Measurements from ENCODE around the gene SLC47A2.

Gene SLC47A2

DNA sequence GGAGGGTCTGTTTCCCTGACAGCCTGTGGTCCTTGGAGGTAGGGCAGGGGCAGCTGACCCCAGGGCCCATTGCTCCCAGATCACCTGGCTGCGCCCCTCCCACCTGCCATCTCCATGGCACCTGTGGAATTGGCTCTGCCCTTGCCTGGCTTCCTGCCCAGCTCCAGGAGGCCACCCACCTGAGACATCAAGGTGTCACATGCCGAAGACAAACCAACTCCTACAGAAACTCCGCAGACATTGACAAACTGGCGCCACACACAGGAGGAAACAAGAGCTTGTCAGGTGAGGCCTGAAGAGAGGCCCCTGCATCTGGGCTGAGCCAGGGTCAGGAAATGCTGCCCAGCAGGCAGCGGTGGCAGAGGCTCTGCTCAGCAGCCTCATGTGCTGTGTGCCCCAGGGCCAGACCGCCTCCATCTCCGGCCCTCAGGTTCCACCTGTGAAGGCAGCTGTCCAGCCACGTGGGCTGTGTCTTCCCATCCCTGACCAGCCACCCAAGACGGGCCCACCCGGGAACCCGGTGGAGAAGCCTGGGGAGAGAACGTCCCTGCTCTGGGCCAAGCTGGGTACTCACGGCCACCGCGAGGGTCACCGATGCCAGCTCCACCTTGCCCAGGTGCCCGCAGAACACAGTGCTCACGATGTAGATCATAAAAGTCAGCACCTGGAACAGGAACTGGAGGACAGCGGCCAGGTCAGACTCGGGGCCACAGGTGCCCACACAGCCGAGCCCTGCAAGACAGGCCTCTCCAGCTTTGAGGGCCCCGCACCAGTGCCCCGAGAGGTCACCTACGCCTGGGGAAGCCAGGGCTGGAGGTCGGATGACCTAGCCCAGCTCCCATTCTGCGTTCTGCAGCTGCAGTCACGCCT is 1.6 kb downstream of the SLC47A2 start:
- no peak for DNase-seq (ENCODE audit: low read depth)
- no peak overlapping the region for H3K4me3 ChIP-seq (ENCODE audit: low read depth, low read length)
- TF ChIP-seq, protein P1, sequence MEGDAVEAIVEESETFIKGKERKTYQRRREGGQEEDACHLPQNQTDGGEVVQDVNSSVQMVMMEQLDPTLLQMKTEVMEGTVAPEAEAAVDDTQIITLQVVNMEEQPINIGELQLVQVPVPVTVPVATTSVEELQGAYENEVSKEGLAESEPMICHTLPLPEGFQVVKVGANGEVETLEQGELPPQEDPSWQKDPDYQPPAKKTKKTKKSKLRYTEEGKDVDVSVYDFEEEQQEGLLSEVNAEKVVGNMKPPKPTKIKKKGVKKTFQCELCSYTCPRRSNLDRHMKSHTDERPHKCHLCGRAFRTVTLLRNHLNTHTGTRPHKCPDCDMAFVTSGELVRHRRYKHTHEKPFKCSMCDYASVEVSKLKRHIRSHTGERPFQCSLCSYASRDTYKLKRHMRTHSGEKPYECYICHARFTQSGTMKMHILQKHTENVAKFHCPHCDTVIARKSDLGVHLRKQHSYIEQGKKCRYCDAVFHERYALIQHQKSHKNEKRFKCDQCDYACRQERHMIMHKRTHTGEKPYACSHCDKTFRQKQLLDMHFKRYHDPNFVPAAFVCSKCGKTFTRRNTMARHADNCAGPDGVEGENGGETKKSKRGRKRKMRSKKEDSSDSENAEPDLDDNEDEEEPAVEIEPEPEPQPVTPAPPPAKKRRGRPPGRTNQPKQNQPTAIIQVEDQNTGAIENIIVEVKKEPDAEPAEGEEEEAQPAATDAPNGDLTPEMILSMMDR (IDR thresholded peaks at IDR 0.05; ENCODE audit: control insufficient read depth, extremely low read depth, insufficient read depth) = no peak

DNA sequence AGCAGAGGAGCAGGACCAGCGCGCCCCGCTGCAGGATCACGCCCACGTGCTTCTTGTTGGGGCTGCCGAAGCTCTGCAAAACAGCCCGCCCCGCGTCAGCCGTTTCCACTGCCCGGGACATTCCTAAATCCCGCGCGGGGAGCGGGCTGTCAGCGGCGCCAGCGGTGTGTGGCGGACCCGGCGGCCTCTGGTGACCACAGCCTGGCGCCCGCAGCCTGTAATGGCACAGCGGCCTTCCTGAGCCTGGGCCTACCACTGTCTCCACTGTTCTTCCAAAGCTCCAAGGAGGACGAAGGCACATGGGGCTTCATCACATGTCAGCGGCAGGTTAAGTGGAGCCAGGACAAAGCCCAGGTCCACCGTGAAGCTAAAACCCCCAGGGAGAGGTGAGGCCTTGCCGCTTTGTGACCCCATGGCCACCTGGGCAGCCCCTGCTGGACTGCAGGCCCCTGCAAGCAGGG is 2.5 kb downstream of the SLC47A2 start:
- TF ChIP-seq, protein P1 (IDR thresholded peaks at IDR 0.05; ENCODE audit: control insufficient read depth, extremely low read depth, insufficient read depth) = no peak
- no peak overlapping the region for H3K4me3 ChIP-seq (ENCODE audit: low read depth, low read length)
- DNase-seq (ENCODE audit: low read depth) = no peak

DNA sequence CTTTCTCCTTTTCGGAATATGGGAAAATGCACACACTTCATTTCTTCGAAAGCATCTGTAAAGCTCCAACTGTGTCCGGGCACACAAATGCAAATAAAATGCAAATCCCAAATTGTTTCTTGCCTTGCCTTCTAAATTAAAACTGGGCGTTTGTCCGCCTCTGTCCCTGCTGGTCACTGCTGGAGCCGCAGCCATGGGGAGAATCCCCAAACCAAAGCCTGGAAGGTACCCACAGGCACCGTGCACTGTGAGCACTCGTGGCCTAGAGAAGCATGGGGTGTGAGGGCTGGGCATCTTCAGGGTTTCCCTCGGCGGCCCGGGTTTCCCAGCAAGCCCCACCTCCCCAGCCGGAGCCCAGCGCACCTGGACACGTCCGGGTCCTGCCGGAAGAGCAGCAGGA is 2.9 kb downstream of the SLC47A2 start:
- no peak for DNase-seq (ENCODE audit: low read depth)
- H3K4me3 ChIP-seq (ENCODE audit: low read depth, low read length) = no peak overlapping the region
- TF ChIP-seq, protein P1 (IDR thresholded peaks at IDR 0.05; ENCODE audit: control insufficient read depth, extremely low read depth, insufficient read depth) = no peak

DNA sequence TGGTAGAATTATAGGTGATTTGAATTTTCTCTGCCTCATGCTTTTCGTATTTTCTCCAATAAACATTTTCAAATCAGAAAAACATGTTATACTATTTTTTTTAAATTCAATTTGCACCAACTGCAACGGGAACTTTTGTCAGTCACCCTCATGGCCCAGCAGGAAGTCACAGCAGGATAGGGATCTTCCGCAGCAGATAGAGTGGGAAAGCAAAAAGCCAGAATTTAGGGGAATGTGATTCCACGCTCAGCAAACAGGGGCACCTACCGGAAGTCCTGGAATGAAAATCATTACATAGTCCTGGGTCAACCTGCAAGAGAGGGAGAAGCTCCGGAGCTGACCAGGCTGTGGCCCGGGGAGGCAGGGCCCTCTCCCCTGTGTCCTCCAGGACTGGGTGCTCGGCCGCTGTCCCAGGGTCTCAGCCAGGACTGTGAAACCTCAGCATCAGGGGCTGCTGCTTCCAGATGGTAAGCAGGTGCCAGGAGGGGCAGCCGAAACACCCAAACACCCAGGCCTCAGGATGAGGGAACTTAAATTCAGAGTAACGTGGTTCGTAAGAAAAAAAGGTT is 3.9 kb downstream of the SLC47A2 start:
- no peak for DNase-seq (ENCODE audit: low read depth)
- H3K4me3 ChIP-seq (ENCODE audit: low read depth, low read length) = no peak overlapping the region
- TF ChIP-seq, protein P1 (IDR thresholded peaks at IDR 0.05; ENCODE audit: control insufficient read depth, extremely low read depth, insufficient read depth) = no peak

DNA sequence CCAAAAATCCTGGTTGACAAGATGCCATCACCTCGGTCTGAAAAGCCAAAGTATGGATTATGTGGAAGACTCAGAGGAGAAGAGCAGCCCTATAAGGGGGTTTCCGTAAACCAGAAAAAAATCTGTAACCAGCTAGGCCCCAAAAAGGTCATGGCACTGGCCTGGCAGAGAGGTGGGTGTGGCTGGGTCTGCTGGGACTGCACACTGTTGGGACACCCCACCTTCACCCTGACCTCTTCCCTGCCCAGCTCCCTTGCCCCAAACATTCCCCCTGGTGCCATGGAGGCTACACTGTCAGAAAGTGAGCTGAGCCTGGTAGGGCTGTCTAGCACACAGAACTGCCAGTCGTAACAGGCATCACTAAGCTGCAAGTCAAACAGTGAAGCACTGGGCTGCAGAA is 6.5 kb downstream of the SLC47A2 start:
- no peak overlapping the region for H3K4me3 ChIP-seq (ENCODE audit: low read depth, low read length)
- no peak for DNase-seq (ENCODE audit: low read depth)
- TF ChIP-seq, protein P1 (IDR thresholded peaks at IDR 0.05; ENCODE audit: control insufficient read depth, extremely low read depth, insufficient read depth) = no peak

DNA sequence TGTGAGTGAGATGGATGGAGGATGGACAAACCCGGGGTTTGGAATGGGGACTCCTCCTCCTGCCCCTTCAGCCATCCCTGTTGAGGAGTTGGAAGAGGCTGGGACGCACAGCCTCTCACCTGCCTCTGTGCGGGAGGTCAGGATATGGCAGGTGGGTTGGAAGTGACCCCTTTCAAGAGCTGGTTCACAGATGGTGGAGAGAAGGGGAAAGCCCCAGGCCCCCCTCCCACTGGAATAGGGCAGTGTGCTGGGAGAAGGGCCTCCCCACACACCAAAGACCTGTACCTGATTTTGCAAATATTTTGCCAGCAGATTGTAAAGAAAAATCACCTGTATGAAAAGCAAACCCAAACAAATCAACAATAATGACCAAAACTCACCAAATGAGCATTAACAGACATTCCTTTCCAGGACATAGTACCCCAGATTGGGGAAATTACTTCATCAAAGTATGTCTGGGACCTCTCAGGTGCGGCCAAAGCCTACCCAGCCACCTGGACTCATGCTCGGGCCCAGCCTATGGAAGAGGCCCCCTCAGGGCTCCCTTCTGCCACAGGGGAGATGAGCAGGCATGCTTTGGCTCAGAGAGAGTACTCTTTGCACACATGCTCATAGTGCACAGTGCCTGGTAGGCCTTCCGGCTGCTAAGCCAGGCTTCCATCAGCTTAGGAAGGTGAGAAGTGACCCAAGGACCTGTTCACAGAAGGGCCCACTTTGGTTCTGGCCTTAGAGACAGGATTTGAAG is 7.8 kb downstream of the SLC47A2 start:
- H3K4me3 ChIP-seq (ENCODE audit: low read depth, low read length) = no peak overlapping the region
- TF ChIP-seq, protein P1 (IDR thresholded peaks at IDR 0.05; ENCODE audit: control insufficient read depth, extremely low read depth, insufficient read depth) = no peak
- DNase-seq (ENCODE audit: low read depth) = no peak
